B cell (primary cell): Measurements from ENCODE around the gene ADAMTS19. TPM values are rescaled to one million over a fixed set of nuclear protein-coding genes. Genes with fewer than 3 reads are reported as not detected.

Experiments used
- ATAC-seq: fragments of 200-7000 bp; cut with Tn5 transposase; one replicate; pipeline ENCODE4 v1.10.0; 2021; ENCODE audit warnings: low read depth, mild to moderate bottlenecking, moderate number of reproducible peaks, moderate library complexity
- CTCF ChIA-PET: fragments of 350-600 bp; sonication (Branson Sonifier 250); formaldehyde crosslinking; loops from one replicate; lab custom pipeline; 2021; ENCODE audit warnings: antibody characterized with exemption, inconsistent platforms; lab: Charles Lee
- POLR2A ChIA-PET: fragments of 350-600 bp; sonication (Branson Sonifier 250); formaldehyde crosslinking; loops from one replicate; lab custom pipeline; 2021; ENCODE audit warnings: antibody characterized with exemption; lab: Charles Lee
- DNase-seq: peaks from one replicate; pipeline ENCODE4 v3.0.0; 2013
- H2AFZ ChIP-seq: 2 replicates; pipeline ENCODE4 v1.6.1; 2012; ENCODE audit warnings: mild to moderate bottlenecking, low read depth, low read length; ENCODE audit not compliant: insufficient read depth, poor library complexity, severe bottlenecking
- H3K27ac ChIP-seq, 2 donors: 1 replicate in 1 of 2; 2 replicates in 1 of 2; pipeline ENCODE4 v1.5.1; 2012 to 2013; ENCODE audit warnings: low read length in 2 of 2, mild to moderate bottlenecking in 2 of 2, moderate library complexity in 1 of 2
- H3K27me3 ChIP-seq, 4 experiments: fragments of 200-600 bp in 1 of 4; sonication (generic) in 1 of 4; replicated peaks in 1 of 4; 1 replicate in 2 of 4; 2 replicates in 2 of 4; pipeline versions ENCODE4 v1.6.1 to v1.7.0; 2013 to 2016; ENCODE audit warnings: low read length in 3 of 4, mild to moderate bottlenecking in 2 of 4, mixed read lengths in 1 of 4, moderate library complexity in 1 of 4; ENCODE audit not compliant: insufficient read depth in 4 of 4, control insufficient read depth in 3 of 4; ENCODE audit errors: control extremely low read depth in 1 of 4
- H3K36me3 ChIP-seq, 2 experiments: replicated peaks in 1 of 2; 1 replicate in 1 of 2; 2 replicates in 1 of 2; pipeline versions ENCODE4 v1.6.1 to v1.7.1; 2013; ENCODE audit warnings: low read length in 1 of 2; ENCODE audit not compliant: insufficient read depth in 2 of 2, control insufficient read depth in 1 of 2; ENCODE audit errors: control extremely low read depth in 1 of 2, extremely low read depth in 1 of 2
- H3K4me1 ChIP-seq, 2 donors: fragments of 200-600 bp in 1 of 2; sonication (generic) in 1 of 2; 1 replicate in 1 of 2; 2 replicates in 1 of 2; pipeline versions ENCODE4 v1.5.1 to v1.6.1; 2013 to 2017; ENCODE audit warnings: low read length in 2 of 2; ENCODE audit not compliant: control insufficient read depth in 2 of 2, insufficient read depth in 2 of 2
- H3K4me2 ChIP-seq: replicated peaks from 2 replicates; pipeline ENCODE3; 2012; ENCODE audit warnings: mild to moderate bottlenecking, low read depth, low read length; ENCODE audit not compliant: poor library complexity, severe bottlenecking
- H3K4me3 ChIP-seq, 5 experiments: fragments of 200-600 bp in 1 of 5; sonication (generic) in 1 of 5; 1 replicate in 3 of 5; 2 replicates in 2 of 5; pipeline versions ENCODE4 v1.5.1 to v1.7.0; 2011 to 2016; ENCODE audit warnings: low read length in 4 of 5, mild to moderate bottlenecking in 4 of 5, low read depth in 2 of 5, control low read depth in 1 of 5, moderate library complexity in 1 of 5; ENCODE audit not compliant: insufficient read depth in 1 of 5; ENCODE audit errors: control extremely low read depth in 1 of 5, extremely low read depth in 1 of 5
- H3K79me2 ChIP-seq: fragments of 200-600 bp; sonication (generic); one replicate; pipeline ENCODE4 v1.6.0; 2016; ENCODE audit warnings: low read length; ENCODE audit not compliant: control insufficient read depth, insufficient read depth
- H3K9ac ChIP-seq: fragments of 200-600 bp; sonication (generic); 2 replicates; pipeline ENCODE4 v1.6.1; 2017; ENCODE audit warnings: mild to moderate bottlenecking, low read length, moderate library complexity
- H3K9me3 ChIP-seq, 3 donors: one replicate each; pipeline versions ENCODE4 v1.6.1 to v1.7.1; 2013; ENCODE audit warnings: low read length in 2 of 3; ENCODE audit not compliant: control insufficient read depth in 2 of 3, insufficient read depth in 1 of 3; ENCODE audit errors: control extremely low read depth in 1 of 3
- H4K20me1 ChIP-seq: 2 replicates; pipeline ENCODE4 v1.6.0; 2012; ENCODE audit warnings: mild to moderate bottlenecking, low read length; ENCODE audit not compliant: insufficient read depth, control insufficient read depth, poor library complexity, severe bottlenecking
- H3K27ac Mint-ChIP-seq: one replicate; pipeline ENCODE4 v1.8.0; 2021; ENCODE audit warnings: mixed read lengths
- H3K27me3 Mint-ChIP-seq: one replicate; pipeline ENCODE4 v1.8.0; 2021; ENCODE audit warnings: mixed read lengths
- H3K4me1 Mint-ChIP-seq: one replicate; pipeline ENCODE4 v1.8.0; 2021; ENCODE audit warnings: mixed read lengths
- H3K4me3 Mint-ChIP-seq: one replicate; pipeline ENCODE4 v1.8.0; 2021; ENCODE audit warnings: mixed read lengths
- H3K9me3 Mint-ChIP-seq: one replicate; pipeline ENCODE4 v1.8.0; 2022; ENCODE audit warnings: mixed read lengths; ENCODE audit not compliant: insufficient read depth
- EZH2 ChIP-seq: IDR thresholded peaks from 2 replicates; pipeline ENCODE4 v1.6.1; 2012; ENCODE audit warnings: borderline replicate concordance, low read depth, mild to moderate bottlenecking, moderate library complexity, low read length; ENCODE audit not compliant: insufficient read depth, poor library complexity, severe bottlenecking
- WGBS: methylation state at CpG from one replicate; pipeline ENCODE4 v1.1.5; 2013; ENCODE audit warnings: missing lambda C conversion rate; ENCODE audit not compliant: insufficient coverage; 5-methylcytosine and 5-hydroxymethylcytosine counted together
- intact Hi-C: fragments of 100-400 bp; cut with micrococcal nuclease; formaldehyde crosslinking; loops from one replicate; pipeline ENCODE4 v1.10.0; 2022
- polyA plus RNA-seq: library from polyadenylated mRNA; depleted of rRNA; stranded (reverse); fragments of >200 nt; gene quantifications from 2 replicates; pipeline ENCODE4 v1.2.3, GENCODE V29; 2012
- total RNA-seq, 2 donors: library from RNA; stranded (reverse); fragments of 120-200 nt in 1 of 2; gene quantifications; 1 replicate in 1 of 2; 2 replicates in 1 of 2; pipeline versions ENCODE4 v1.2.3 to v1.2.4, GENCODE V29; 2013 to 2022
- TF ChIP-seq, protein P1 (sequence below): fragments of 200-600 bp; IDR thresholded peaks from one replicate; pipeline ENCODE4 v1.8.0; 2022; ENCODE audit warnings: antibody characterized with exemption, mild to moderate bottlenecking

The ADAMTS19 gene
- total and polyA plus RNA-seq, 2 donors (not counting 1 experiment from before 2014, with no cell fraction given): not detected

- Histone ChIP-seq H3K4me2 (no peak overlapping the region), H3K9ac (no peak overlapping the region), H3K27ac (no peak overlapping the region), H3K79me2 (no peaks in the 10 kb centered on the region), H3K27me3 (no peaks in the 10 kb centered on the region), H2AFZ (no peak overlapping the region), H4K20me1 (no peaks in the 10 kb centered on the region), H3K36me3 (no peaks in the 10 kb centered on the region), H3K9me3 (no peaks in the 10 kb centered on the region), H3K4me3 (no peak overlapping the region), H3K4me1 (no peaks in the 10 kb centered on the region)
- Mint-ChIP-seq H3K4me1 (no peaks in the 10 kb centered on the region), H3K27ac (no peak overlapping the region), H3K27me3 (no peaks in the 10 kb centered on the region), H3K4me3 (no peak overlapping the region), H3K9me3 (no peaks in the 10 kb centered on the region)
- DNase-seq (no peak), ATAC-seq (no peak)
- CTCF ChIA-PET: no interaction called here
- no peak for TF ChIP-seq EZH2
- TF ChIP-seq, protein P1, sequence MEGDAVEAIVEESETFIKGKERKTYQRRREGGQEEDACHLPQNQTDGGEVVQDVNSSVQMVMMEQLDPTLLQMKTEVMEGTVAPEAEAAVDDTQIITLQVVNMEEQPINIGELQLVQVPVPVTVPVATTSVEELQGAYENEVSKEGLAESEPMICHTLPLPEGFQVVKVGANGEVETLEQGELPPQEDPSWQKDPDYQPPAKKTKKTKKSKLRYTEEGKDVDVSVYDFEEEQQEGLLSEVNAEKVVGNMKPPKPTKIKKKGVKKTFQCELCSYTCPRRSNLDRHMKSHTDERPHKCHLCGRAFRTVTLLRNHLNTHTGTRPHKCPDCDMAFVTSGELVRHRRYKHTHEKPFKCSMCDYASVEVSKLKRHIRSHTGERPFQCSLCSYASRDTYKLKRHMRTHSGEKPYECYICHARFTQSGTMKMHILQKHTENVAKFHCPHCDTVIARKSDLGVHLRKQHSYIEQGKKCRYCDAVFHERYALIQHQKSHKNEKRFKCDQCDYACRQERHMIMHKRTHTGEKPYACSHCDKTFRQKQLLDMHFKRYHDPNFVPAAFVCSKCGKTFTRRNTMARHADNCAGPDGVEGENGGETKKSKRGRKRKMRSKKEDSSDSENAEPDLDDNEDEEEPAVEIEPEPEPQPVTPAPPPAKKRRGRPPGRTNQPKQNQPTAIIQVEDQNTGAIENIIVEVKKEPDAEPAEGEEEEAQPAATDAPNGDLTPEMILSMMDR: no peak
- intact Hi-C loops: no loop called here
- no CpG with 5 or more reads among the region's 2 CpGs for WGBS
- POLR2A ChIA-PET: no interaction called here
Measured at GRCh38 chr5:129508606-129509005, 48.5 kb downstream of the ADAMTS19 start.

DNA sequence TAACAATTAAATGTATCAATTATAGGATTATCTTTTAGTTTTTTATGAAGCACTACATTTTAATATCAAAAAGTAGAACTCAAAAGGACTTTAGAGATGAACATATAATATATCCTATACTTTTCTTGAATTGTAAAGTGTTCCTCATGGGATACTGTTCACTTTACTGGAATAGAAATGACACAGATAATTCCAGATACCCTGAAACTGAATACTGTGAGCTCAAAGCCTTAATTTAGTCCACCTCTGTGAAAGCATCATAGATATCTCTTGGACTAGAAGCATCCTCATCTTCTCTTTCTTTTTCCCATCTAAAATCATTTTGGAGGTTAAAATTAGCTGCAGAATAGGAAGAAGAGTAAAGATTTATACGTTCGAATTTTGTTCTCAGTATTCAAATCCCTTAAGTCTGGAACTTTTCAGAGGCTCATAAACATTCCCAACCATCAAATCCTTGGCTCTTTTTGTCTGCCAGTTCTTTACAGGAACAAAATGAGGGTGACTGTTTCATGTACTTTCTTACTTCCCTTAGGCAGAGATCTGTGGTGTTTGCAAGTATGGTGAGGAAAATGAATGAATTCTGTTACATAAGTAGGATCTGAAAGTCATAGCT, 49.4 kb downstream of the ADAMTS19 start:
- H3K36me3 ChIP-seq: no peaks in the 10 kb centered on the region
- ATAC-seq: no peak
- ChIA-PET POLR2A (no interaction called here), CTCF (no interaction called here)
- no CpG with 5 or more reads among the region's 2 CpGs for WGBS
- H3K79me2 ChIP-seq: no peaks in the 10 kb centered on the region
- H3K27me3 ChIP-seq: no peaks in the 10 kb centered on the region
- no peaks in the 10 kb centered on the region for H3K4me1 ChIP-seq
- intact Hi-C loops: no loop called here
- no peak overlapping the region for H3K27ac ChIP-seq
- no peak for DNase-seq
- Mint-ChIP-seq H3K27me3 (no peaks in the 10 kb centered on the region), H3K4me1 (no peaks in the 10 kb centered on the region), H3K4me3 (no peak overlapping the region), H3K9me3 (no peaks in the 10 kb centered on the region), H3K27ac (no peak overlapping the region)
- no peak for TF ChIP-seq EZH2
- TF ChIP-seq, protein P1: no peak
- H3K4me2 ChIP-seq: no peak overlapping the region
- no peaks in the 10 kb centered on the region for H3K9me3 ChIP-seq
- H3K9ac ChIP-seq: no peak overlapping the region
- H4K20me1 ChIP-seq: no peaks in the 10 kb centered on the region
- H3K4me3 ChIP-seq: no peak overlapping the region
- no peak overlapping the region for H2AFZ ChIP-seq
